Heart right ventricle (tissue), 16 donors: Measurements from ENCODE around the gene EBF3. TPM values are rescaled to one million over a fixed set of nuclear protein-coding genes. Genes with fewer than 3 reads are reported as not detected.

Experiments
- ATAC-seq, 8 donors: fragments of 200-7000 bp; cut with Tn5 transposase; one replicate each; pipeline ENCODE4 v1.9.1; 2020; ENCODE audit warnings: mild to moderate bottlenecking in 8 of 8, moderate library complexity in 8 of 8, moderate number of reproducible peaks in 1 of 8
- DNase-seq, 2 donors: peaks; one replicate each; pipeline ENCODE4 v3.0.0-alpha.2; 2020
- H3K27ac ChIP-seq, 10 donors: fragments of 200-600 bp; sonication (generic) in 2 of 10; one replicate each; pipeline versions ENCODE4 v1.5.0 to v1.8.0; 2020 to 2022; ENCODE audit warnings: mild to moderate bottlenecking in 3 of 10
- H3K27me3 ChIP-seq, 7 donors: fragments of 200-600 bp; one replicate each; pipeline ENCODE4 v1.8.0; 2021 to 2022; ENCODE audit warnings: mild to moderate bottlenecking in 2 of 7
- H3K36me3 ChIP-seq, 9 donors: fragments of 200-600 bp; sonication (generic) in 1 of 9; one replicate each; pipeline versions ENCODE4 v1.5.0 to v1.8.0; 2020 to 2022; ENCODE audit warnings: mild to moderate bottlenecking in 2 of 9
- H3K4me1 ChIP-seq, 9 donors: fragments of 200-600 bp; sonication (generic) in 1 of 9; one replicate each; pipeline versions ENCODE4 v1.5.0 to v1.8.0; 2020 to 2022; ENCODE audit warnings: mild to moderate bottlenecking in 4 of 9
- H3K4me3 ChIP-seq, 10 donors: fragments of 200-600 bp; sonication (generic) in 2 of 10; one replicate each; pipeline versions ENCODE4 v1.5.0 to v1.8.0; 2020 to 2022; ENCODE audit warnings: mild to moderate bottlenecking in 7 of 10, moderate library complexity in 2 of 10
- H3K9me3 ChIP-seq, 11 donors: fragments of 200-600 bp in 10 of 11; sonication (generic) in 2 of 11; one replicate each; pipeline versions ENCODE4 v1.5.0 to v1.8.0; 2013 to 2022; ENCODE audit warnings: mild to moderate bottlenecking in 2 of 11, control low read depth in 1 of 11, moderate library complexity in 1 of 11
- CTCF ChIP-seq, 9 donors: fragments of 200-600 bp; sonication (generic) in 2 of 9; IDR thresholded peaks; one replicate each; pipeline versions ENCODE4 v1.5.0 to v1.8.0; 2021 to 2022; ENCODE audit warnings: antibody characterized with exemption in 9 of 9, mild to moderate bottlenecking in 5 of 9, moderate library complexity in 1 of 9
- WGBS, 2 donors: extraction: QIAGEN DNeasy Blood & Tissue Kit; methylation state at CpG; one replicate each; pipeline ENCODE4 v1.1.7; 2013; ENCODE audit warnings: inconsistent platforms in 1 of 2; 5-methylcytosine and 5-hydroxymethylcytosine counted together
- intact Hi-C, 10 donors: fragments of 100-400 bp; cut with DNase I; formaldehyde crosslinking; loops; one replicate each; pipeline versions ENCODE4 v1.11.1 to v1.14.2; 2022
- polyA plus RNA-seq, 2 donors: library from polyadenylated mRNA; stranded (reverse); fragments of 200-250 nt; gene quantifications; one replicate each; pipeline ENCODE4 v1.2.3, GENCODE V29; 2013
- total RNA-seq, 10 donors: library from RNA; stranded (reverse); fragmentation: NEBNext Ultra II Directional in 3 of 10; extraction: Animal tissue kit (Norgen Biotek cat#: 25700) in 3 of 10; gene quantifications; one replicate each; pipeline versions ENCODE4 v1.2.1 to v1.2.4, GENCODE V29; 2021 to 2023
- donor health status: Arrhythmogenic right ventricular cardiomyopathy.
- donor health status: ischemic (EF 13 %, LVEDD 7.1; RV severe dilation, severe dysfunction).
- donor health status: healthy with polysubstance abuse.
- donor health status: DM: no; HTN: yes; CAD: no.
- donor health status: DM: no; HTN: no; CAD: no.
- donor health status: ischemic (EF 25% LVEDD 6.9; RV normal size, moderate dysfunction).
- donor health status: ischemic (EF 25% LVEDD 5.7; RV mildly dilated, moderate dysfunction).
- donor health status: healthy.
- donor health status: DM: yes; HTN: yes; CAD: no.
- donor health status: Ischemic cardiomyopathy.
- donor health status: ischemic (EF 35%, LVEDD 5.7; RV mildly dilated, moderate dysfunction).
- donor health status: nonischemic (EF 11% LVEDD 7.7; RV severe dilation, severe dysfunction).
- donor health status: DM: yes; HTN: yes; CAD: no.
- donor health status: PGD.
- donor health status: ischemic (EF 29% LVEDD 5.4; RV normal size, mild dysfunction).
- donor health status: nonischemic (EF 23%, LVEDD 6.1; RV moderate dilation, normal function).

EBF3 gene
- total and polyA plus RNA-seq, 12 donors: 3.9 to 12.2 (median 5.6) TPM

GRCh38 chr10:129809841-129810240 lies 154.2 kb downstream of the EBF3 start:
- DNase-seq: no peak
- Histone ChIP-seq H3K27ac (no peak overlapping the region), H3K4me3 (no peak overlapping the region), H3K9me3 (peaks cover 0 to 21% (median 4%) of the 10 kb centered on the region in 11 donors), H3K36me3 (no peaks in the 10 kb centered on the region), H3K27me3 (peaks cover 0 to 10% (median 0%) of the 10 kb centered on the region in 7 donors), H3K4me1 (no peaks in the 10 kb centered on the region)
- 88 to 89% methylated on average over 13 of the region's 13 CpGs for WGBS, 2 donors
- TF ChIP-seq CTCF (IDR thresholded peaks at IDR 0.05): no peak
- no peak for ATAC-seq
- intact Hi-C loops: no loop called here

GRCh38 chr10:129809431-129809830 lies 154.6 kb downstream of the EBF3 start:
- Histone ChIP-seq H3K4me3 (no peak overlapping the region), H3K4me1 (no peaks in the 10 kb centered on the region), H3K36me3 (no peaks in the 10 kb centered on the region), H3K9me3 (peaks cover 0 to 25% (median 5%) of the 10 kb centered on the region in 11 donors), H3K27me3 (peaks cover 0 to 10% (median 0%) of the 10 kb centered on the region in 7 donors), H3K27ac (no peak overlapping the region)
- DNase-seq (no peak), ATAC-seq (no peak)
- intact Hi-C loops: no loop called here
- TF ChIP-seq CTCF (IDR thresholded peaks at IDR 0.05): no peak
- WGBS, 2 donors: 84 to 86% methylated on average over 9 of the region's 9 CpGs

- Histone ChIP-seq H3K4me3 (no peak overlapping the region), H3K36me3 (no peaks in the 10 kb centered on the region), H3K4me1 (no peaks in the 10 kb centered on the region), H3K27me3 (peaks cover 0 to 11% (median 0%) of the 10 kb centered on the region in 7 donors), H3K9me3 (peaks cover 0 to 36% (median 16%) of the 10 kb centered on the region in 11 donors), H3K27ac (no peak overlapping the region)
- 87 to 89% methylated on average over 26 of the region's 26 CpGs for WGBS, 2 donors
- intact Hi-C loops: no loop called here
- ATAC-seq: no peak
- DNase-seq: no peak
- no peak for TF ChIP-seq CTCF (IDR thresholded peaks at IDR 0.05)
These were observed 155.7 kb downstream of the EBF3 start for GRCh38 chr10:129808092-129808983.

GRCh38 chr10:129807211-129807610 lies 156.9 kb downstream of the EBF3 start:
- Histone ChIP-seq H3K4me3 (no peak overlapping the region), H3K9me3 (peaks cover 0 to 47% (median 17%) of the 10 kb centered on the region in 11 donors), H3K27ac (no peak overlapping the region), H3K27me3 (peaks cover 0 to 13% (median 0%) of the 10 kb centered on the region in 7 donors), H3K36me3 (no peaks in the 10 kb centered on the region), H3K4me1 (no peaks in the 10 kb centered on the region)
- DNase-seq (no peak), ATAC-seq (no peak)
- WGBS, 2 donors: 89% methylated on average over 7 of the region's 7 CpGs
- intact Hi-C loops: loop anchor here in 1 of 10 donors (1.0 kb wide), 1 partner anchor 35 kb away; no protein-coding TSS in a partner anchor
- TF ChIP-seq CTCF (IDR thresholded peaks at IDR 0.05): no peak
